ENCODE measurements around the gene CA5A. TPM values are rescaled to one million over a fixed set of nuclear protein-coding genes. Genes with fewer than 3 reads are reported as not detected.
"Not testable (repeated sequence)": the region's sequence is repeated elsewhere in the genome, so short reads cannot be mapped to it uniquely, and the experiment has no call there.

CA5A gene
- polyA plus RNA-seq, 12 donors: 0.03 to 0.45 (median 0.09) TPM; not detected in 2

DNA sequence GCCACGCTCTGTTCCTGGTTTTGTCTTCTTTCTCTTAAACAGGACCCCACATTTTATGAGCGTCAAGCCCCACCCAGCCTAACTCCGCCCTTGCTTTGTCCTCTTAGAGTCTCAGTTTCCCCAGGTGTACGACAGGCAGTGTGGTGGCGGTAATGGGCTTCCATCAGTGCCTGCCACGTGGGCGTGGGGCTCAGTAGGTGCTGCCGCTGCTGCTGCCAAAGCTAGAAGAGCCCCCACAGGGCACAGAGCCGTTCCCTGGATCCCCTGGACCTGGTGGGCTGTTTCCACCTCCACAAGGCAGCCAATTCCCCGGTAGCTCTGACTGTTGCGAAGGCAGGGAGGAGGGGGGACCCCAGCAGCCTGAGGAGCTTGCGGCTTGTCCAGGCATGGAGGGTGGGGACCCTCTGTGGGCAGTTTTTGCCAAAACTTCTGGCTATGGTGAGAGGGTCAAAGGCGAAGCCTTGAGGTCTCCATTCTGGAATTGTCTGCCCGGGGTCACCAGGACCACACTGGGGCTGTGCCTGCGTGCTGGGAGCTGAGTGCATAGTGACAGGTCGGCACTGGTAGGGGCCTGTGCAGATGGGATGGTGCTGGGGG, 39.3 kb downstream of the CA5A start:
- not testable (repeated sequence) for DNase-seq

DNA sequence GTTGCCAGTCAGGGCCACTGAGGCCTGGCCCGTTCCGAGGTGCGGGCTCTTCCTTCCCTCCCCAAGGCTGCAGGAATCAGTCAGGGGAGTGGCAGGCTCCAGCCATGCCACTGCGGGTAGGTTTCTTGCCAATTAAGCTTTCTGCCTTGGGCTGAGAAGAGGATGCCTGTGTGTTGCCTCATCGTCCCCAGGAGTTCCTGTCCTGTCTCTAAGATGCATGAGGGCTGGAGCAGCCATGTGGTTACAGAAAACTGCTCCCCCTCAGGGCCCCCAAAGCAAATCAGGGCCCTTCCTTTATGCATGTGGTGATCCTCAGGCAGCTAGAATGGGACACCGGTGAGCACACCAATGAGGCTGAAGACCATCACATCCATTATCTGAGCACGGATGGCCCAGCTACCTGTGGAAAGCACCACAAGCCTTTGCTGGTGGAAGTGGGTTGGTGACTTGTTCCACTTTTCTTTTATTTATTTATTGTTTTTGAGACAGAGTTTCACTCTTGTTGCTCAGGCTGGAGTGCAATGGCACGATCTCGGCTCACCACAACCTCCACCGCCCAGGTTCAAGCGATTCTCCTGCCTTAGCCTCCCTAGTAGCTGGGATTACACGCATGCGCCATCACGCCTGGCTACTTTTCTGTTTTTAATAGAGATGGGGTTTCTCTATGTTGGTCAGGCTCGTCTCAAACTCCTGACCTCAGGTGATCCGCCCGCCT, 40.0 kb downstream of the CA5A start:
- DNase-seq: not testable (repeated sequence)

DNA sequence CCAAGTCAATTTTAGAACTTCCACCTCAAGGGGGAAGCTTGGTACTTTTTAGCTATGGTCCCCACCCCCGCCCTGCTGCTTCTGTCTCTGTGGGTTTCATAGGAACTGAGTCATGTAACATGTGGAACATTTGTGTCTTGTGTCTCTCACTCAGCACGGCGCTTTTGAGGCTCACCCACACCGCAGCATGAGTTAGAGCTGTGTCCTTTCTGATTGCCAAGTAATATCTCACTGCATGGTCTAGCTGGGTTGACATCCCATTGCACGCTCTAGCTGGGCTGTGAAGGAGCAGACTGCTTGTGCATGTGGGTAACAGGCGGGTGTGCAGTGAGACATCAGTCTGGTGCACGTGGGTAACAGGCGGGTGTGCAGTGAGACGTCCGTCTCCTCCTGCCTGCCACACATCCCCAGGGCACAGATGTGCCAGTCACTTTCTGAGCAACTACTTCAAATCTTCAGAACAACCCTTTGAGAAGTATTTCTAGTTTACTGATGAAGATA, 40.6 kb downstream of the CA5A start:
- no peak for DNase-seq

DNA sequence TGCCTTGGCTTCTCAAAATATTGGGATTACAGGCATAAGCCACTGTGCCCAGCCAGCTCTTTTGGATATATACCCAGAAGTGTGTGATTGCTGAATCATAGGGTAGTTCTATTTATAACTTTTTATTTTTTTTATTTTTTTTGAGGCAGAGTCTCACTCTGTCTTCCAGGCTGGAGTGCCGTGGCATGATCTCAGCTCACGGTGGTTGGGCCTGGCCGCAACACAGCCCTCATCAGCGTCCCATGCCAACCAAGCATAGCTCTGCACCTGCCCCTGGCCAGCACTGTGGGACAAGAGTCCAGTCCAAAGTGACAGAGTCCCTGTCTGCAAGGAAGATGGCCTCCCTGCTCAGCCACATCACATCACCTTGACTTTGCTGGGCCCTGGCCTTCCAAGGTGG, 42.3 kb downstream of the CA5A start:
- DNase-seq: not testable (repeated sequence)

DNA sequence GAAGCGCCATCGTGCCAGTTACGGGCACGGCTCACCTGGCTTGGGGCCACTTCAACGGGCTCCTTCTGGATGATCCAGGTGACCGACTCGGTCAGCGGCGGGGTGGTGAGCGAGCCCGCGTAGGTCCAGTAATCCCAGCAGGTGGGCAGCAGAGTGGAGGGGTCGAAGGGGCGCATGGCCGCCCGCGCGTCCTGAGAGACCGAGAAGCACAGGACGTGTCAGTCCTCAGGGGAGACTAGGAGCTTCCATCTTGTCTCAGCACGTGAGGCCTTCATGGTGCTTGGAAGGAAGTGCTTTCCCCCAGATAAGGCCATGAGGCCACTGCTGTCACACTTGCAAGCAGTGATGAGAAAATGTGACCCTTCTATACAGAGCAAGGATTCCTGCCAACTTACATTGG, 44.6 kb downstream of the CA5A start:
- no peak for DNase-seq

DNA sequence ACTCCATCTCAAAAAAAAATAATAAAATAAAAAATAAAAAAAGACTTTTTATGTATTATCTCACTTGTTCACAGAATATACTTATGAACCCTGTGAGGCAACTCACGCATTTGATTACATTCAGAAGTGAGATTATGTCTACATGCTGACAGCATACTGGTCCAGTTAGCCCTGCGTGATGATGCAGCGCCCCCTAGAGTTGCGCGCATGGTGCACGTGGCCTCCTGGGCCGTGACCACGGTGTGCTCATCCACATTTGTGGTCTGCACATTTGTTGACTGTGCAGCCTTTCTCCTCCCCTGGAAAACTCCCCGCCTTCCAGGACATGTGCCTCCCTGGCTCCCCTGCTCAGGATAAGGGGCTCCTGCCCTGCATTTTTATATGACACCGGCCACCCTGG, 46.6 kb downstream of the CA5A start:
- not testable (repeated sequence) for DNase-seq

DNA sequence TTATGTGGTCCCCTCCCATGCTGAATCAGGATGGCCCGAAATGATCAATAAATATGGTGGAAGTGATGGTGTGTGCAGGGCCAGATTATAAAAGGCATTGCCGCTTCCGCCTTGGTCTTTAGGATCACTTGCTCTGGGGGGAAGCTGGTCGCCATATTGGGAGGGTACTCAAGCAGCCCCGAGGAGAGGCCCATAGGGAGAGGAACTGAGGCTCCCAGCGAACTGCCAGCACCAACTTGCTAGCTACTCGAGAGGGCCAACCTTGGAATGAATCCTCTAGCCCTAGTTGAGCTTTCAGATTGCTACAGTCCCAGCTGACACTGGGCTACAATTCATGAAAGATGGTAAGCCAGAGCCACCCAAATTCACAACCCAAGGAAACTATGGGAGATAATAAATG, 48.0 kb downstream of the CA5A start:
- DNase-seq: not testable (repeated sequence)

DNA sequence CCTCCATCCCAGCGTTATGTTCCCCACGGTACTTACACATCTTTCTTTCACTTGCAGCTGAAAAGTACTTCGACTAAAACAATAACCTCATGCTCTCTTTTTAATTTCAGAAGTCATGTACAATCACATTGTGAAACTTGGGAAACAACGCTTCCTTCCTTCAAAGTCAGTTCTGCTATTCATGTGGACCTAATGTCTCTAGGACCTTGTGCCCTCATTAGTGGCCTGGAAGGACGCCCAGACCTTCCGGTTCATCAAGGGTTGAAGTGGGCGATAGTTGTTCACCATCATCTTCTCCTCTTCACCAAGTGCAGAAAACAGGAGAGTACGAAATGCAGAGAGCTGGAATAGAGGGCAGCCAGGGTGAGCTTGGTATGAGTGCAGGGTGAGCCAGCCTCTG, 48.4 kb downstream of the CA5A start:
- DNase-seq: not testable (repeated sequence)

DNA sequence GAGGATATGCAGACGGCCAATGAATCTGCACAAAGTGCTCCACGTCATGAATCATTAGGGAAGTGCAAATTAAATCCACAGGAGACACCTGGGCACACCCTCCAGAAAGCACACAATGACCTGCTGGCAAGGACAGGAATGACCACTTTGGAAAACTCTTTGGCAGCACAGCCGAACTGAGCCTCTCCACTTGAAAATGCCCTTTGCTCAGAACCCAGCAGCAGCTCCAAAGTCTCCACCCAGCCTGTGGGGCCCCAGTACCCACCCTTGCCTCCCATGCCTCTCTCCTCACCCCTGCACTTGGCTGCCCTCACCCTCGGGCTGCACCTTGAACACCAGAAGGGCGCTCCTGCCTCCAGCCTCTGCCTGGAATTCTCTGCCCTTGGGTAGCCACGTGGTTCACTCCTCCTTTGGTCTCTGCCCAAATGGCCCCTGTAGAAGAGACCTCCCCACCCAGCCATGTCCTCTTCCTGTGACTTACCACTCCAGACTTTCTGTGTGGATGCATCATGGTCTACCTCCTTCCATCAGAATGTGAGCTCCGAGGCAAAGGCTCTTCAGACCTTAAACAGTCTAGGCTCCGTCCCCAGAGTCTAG, 50.9 kb downstream of the CA5A start:
- not testable (repeated sequence) for DNase-seq

DNA sequence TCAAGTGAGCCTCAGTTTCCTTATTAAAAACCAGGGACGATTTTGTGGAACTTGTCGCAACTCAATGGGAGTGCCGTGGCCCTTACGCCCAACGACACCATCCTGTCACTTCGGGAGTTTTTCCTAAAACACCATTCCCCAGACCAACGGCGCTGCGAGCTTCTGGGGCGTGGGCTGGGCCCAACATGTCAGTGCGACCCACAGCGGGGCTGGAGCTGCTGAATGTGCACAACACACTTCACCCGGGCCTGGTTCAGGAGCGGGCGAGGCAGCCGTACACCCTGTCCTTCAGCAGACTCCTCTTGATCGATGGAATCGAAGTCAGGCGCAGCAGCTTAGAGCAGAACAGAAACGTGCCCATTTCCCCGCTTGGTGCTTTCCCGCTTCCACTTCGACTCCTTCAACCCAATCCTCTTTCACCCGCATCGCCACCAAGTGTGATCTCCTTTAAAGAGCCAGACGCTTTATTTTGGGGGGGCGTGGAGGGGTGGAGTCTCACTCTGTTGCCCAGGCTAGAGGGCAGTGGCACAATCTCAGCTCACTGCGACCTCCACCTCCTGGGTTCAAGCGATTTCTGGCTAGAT, 53.8 kb downstream of the CA5A start:
- no peak for DNase-seq

DNA sequence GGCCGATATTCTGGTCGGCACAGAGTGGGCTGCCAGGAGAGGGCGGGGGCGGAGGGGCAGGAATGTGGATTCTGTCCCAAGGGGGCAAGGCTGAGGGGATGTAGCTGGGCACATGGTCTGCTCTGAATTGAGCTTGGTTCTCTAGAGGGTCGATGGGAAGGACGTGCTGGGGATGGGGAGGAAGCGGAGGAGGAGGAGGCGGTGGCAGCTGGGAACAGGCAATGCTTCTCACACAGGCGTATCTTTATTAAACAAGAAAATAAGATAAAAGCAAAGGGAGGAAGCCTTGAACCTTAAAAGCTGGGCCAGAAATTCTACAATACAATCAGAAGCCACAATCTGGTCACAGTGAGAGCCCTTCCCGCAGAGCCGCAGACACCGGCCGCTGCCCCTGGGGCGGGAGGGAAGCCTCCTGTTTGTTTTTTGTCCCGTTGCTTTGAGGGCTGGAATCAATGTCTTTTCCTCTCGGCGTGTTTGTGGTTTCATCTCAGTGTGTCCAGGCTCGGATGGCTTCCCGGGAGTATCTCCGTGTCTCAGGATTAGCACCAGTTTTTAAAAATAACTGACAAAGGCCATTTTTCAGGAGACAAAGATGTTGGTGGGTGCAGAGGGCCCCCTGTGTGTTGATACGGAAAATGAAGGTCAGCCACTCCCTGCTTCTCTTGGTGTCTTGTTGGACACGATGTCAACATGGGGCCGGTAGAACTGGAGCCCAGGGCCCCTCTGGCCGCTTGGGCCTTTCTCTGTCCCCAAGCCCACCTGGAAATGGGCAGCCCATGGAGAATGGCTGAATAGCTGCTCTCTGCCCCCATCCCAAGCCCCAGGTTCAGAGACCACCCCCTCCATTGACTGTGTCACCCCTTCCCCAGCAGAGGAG, 54.8 kb downstream of the CA5A start:
- no peak for DNase-seq

DNA sequence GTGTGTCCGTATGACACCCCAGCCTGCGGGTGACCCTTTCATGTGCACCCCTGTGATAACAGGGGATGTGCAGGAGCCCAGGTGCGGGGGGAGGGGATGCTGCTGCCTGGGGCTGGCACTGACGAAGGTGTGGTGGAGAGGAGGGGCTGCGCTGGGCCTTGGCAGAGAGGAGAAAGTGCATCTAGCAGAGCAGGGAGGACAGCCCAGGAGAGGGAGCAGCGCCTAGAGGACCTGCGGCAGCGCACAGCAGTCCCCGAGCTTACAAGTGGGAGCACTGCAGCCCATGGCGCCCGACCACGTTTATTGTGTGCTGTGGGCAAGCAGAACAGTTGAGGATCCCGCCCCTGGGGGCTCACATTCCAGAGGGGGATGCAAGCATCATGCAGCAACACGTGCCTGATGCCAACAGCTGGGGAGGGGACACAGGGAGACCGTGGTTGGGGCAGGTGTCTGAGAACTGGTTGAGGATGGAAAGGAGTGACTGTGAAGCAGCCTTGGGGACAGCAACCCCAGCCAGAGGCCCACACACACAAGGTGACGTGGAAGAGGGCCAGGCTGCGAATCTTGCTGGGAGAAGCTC, 56.1 kb downstream of the CA5A start:
- no peak for DNase-seq

DNA sequence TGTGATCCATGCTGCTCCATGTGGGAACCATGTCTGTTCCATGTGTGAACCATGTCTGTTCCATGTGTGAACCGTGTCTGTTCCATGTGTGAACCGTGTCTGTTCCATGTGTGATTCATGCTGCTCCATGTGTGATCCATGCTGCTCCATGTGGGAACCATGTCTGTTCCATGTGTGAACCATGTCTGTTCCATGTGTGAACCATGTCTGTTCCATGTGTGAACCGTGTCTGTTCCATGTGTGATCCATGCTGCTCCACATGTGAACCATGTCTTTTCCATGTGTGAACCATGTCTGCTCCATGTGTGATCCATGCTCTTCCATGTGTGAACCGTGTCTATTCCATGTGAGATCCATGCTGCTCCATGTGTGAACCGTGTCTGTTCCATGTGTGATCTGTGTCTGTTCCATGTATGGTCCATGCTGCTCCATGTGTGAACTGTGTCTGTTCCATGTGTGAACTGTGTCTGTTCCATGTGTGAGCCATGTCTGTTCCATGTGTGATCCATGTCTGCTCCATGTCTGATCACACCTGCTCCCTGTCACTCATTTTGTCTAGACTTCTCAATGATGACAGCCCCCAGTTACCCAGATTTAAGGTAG, 56.8 kb downstream of the CA5A start:
- not testable (repeated sequence) for DNase-seq

DNA sequence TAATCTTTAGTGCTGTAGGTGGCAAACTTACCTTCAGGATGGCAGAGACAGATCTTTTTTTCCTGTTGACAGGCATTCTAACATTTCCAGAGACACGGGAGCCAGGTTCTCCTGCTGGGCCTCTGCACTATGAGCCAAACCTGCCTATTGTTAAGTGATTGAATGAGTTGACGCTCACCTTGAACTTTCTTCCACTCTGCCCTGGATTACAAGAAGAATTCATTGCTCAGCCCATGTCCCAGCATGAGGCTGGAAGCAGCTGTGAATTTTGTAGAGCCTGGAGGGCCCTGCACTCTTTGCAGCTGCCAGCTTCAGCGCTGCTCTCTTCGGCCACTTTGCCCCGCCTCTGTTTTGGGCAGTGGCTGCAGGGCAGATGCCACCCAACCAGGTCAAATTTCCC, 57.6 kb downstream of the CA5A start:
- no peak for DNase-seq

DNA sequence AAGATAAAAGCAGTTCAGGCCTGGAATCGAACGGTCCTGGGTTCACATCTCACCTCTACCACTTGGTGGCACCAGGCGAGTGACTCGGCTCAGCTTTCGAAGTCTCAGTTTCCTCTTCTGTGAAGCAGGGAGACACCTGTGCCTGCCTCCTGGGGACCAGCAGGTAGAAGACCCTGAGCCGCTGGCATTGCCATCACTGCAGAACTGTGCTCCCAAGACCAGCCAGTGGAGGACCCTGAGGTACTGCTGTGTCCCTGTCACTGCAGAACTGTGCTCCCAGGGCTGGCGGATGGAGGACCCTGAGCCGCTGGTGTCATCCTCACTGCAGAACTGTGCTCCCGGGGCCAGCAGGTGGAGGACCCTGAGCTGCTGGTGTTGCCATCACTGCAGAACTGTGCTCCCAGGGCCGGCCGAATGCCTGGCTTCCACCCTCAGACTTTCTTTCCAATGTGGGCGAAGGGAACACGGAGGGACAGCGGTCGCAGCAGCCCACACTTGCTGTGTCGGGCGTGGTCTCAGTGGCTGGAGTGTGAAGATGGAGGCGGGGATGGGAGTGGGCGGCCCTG, 58.3 kb downstream of the CA5A start:
- no peak for DNase-seq

DNA sequence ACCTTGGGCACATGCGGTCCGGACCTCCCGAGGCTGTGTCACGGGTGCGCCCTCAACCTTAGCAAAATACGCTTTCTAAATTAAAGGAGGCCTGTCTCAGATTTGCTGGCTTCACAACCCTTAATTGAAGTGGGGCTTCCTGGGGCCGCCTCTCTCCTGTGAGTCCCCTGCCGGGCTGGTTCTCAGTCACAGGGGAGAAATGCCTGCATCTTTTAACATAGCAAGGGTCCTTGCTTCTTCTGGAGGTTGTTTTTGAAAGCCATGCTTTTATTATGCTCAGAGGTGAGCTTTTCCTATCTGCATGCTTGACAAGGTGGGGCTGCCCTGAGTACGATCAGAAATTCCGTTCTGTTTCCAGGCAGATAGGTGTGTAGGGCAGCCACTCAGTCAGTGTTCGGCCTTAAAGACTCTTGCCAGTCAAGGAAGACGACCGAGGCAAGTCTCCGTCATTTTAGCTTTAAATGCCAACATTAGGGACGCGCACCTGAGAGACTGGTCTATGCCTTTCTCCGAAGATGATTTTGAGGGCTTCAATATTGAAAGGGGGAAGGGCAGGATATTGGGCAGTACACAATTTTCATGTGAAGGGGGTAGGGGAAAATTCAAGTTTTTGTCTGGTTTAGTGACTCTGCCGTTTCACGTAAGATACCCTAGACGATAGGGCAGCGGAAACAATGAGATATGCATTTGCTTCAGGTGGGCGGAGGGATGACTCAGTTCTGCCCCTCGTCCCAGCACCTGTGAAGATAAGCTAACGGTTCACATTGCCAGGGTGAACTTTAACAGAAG, 61.5 kb downstream of the CA5A start:
- no peak for DNase-seq

DNA sequence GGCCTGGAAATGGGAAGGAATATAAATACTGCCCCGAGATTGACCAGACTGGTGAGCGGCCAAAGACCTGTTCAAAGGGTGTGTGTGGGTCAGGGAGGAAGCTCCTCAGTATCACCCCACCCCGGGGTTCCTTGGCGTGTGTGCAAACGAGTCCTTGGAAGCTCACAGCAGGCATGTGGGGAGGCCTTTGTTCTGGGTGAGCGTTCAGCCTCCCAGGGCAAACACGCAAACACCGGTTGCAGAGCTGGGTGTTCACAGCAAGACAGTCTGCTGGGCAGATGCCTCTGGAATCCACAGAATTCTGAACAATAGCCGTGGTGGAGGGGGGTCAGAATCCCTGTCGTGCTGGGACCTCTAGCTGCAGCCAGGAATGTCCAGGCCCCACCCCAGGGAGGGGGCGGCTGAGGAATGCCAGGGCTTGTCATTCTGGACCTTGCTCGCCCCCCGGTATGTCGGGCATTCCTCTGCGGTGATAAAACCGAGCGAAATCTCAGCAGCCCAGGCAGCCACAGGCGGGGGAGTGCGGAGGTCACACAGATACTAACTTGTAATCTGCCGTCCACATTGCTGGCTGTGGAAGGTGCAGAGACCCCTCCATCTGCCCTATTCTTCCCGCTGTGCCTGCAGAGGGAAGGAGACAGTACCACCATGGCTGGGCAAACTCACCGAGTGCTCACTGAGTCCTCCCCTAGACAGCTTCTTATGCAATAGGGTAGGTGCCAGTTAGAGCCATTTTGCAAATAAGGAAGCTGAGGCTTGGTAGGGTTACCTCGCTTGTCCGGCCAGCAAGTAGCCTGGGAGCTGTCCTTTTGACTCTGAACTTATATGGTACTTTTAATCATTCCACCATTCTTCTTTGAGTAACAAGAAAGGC, 65.7 kb downstream of the CA5A start:
- DNase-seq: not testable (repeated sequence)

DNA sequence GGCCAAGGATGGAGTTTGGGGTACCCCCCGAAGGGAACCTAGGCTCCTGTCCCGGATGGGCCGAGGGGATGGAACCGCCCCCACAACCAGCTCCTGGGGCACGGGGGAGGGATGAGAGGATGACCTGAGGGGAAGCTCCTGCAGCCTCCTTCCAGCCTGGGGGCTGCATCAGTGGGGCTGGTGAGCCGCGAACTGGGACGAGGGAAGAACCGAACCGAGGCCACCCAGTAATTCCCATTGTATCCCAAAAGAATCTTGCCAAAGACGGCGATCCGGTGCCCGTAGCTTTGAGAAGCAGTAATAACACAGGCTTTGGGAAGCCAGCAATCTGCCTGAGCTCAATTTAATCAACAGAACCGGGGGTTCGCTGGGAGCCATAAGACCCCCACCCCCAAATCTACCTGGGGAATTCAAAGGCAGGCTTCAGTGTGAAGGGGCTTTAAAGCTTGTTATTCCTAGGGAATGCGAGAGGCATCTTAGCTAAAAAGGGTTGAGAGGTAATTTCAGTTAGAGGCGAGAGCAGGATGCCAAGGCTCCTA, 66.4 kb downstream of the CA5A start:
- DNase-seq: not testable (repeated sequence)
